DND-41 (cell line): ENCODE data around the gene TREH.

Experiments used
- ATAC-seq: fragments of 200-7000 bp; cut with Tn5 transposase; 3 replicates; pipeline ENCODE4 v1.9.1; 2021; ENCODE audit warnings: low read depth; ENCODE audit not compliant: insufficient read depth
- DNase-seq: peaks from one replicate; pipeline ENCODE4 v3.0.0-alpha.2; 2020
- H2AFZ ChIP-seq: 2 replicates; pipeline ENCODE4 v1.6.0; 2012; ENCODE audit warnings: low read depth, low read length
- H3K27ac ChIP-seq: 2 replicates; pipeline ENCODE4 v1.5.1; 2012; ENCODE audit warnings: low read length, inconsistent platforms
- H3K27me3 ChIP-seq: fragments of 200-600 bp; sonication (generic); 2 replicates; pipeline ENCODE4 v1.6.0; 2012; ENCODE audit warnings: low read length, mild to moderate bottlenecking, inconsistent platforms; ENCODE audit not compliant: insufficient read depth, poor library complexity
- H3K36me3 ChIP-seq: 2 replicates; pipeline ENCODE4 v1.5.1; 2012; ENCODE audit warnings: low read length, inconsistent platforms; ENCODE audit not compliant: insufficient read depth
- H3K4me1 ChIP-seq: 2 replicates; pipeline ENCODE4 v1.5.1; 2012; ENCODE audit warnings: mild to moderate bottlenecking, low read length; ENCODE audit not compliant: insufficient read depth
- H3K4me2 ChIP-seq: 2 replicates; pipeline ENCODE4 v1.6.0; 2012; ENCODE audit warnings: mild to moderate bottlenecking, moderate library complexity, low read length, inconsistent platforms; ENCODE audit not compliant: insufficient read depth
- H3K4me3 ChIP-seq, 2 experiments: fragments of 200-600 bp in 1 of 2; shearing (Covaris generic) in 1 of 2; 2 replicates each; pipeline ENCODE4 v1.5.1; 2012 to 2016; ENCODE audit warnings: inconsistent platforms in 2 of 2, low read length in 2 of 2, mild to moderate bottlenecking in 2 of 2, low read depth in 1 of 2, moderate library complexity in 1 of 2
- H3K79me2 ChIP-seq: 2 replicates; pipeline ENCODE4 v1.6.0; 2012; ENCODE audit warnings: low read length, inconsistent platforms; ENCODE audit not compliant: insufficient read depth
- H3K9ac ChIP-seq: 2 replicates; pipeline ENCODE4 v1.6.0; 2012; ENCODE audit warnings: low read depth, mild to moderate bottlenecking, inconsistent platforms, low read length, moderate library complexity
- H3K9me3 ChIP-seq: 2 replicates; pipeline ENCODE4 v1.5.1; 2012; ENCODE audit warnings: low read length, moderate library complexity, mild to moderate bottlenecking, inconsistent platforms; ENCODE audit not compliant: insufficient read depth, severe bottlenecking
- H4K20me1 ChIP-seq: 2 replicates; pipeline ENCODE4 v1.6.0; 2012; ENCODE audit warnings: low read length; ENCODE audit not compliant: insufficient read depth
- EZH2 ChIP-seq: IDR thresholded peaks from 3 replicates; pipeline ENCODE4 v1.6.1; 2012; ENCODE audit warnings: borderline replicate concordance, low read depth, mild to moderate bottlenecking, moderate library complexity, low read length, inconsistent platforms; ENCODE audit not compliant: severe bottlenecking
- TF ChIP-seq, protein P1 (sequence below): IDR thresholded peaks from 2 replicates; pipeline ENCODE4 v1.5.1; 2012; ENCODE audit warnings: borderline replicate concordance, low read length, moderate library complexity, mild to moderate bottlenecking; ENCODE audit not compliant: poor library complexity, severe bottlenecking; ENCODE audit errors: extremely low read depth

The TREH gene

DNA sequence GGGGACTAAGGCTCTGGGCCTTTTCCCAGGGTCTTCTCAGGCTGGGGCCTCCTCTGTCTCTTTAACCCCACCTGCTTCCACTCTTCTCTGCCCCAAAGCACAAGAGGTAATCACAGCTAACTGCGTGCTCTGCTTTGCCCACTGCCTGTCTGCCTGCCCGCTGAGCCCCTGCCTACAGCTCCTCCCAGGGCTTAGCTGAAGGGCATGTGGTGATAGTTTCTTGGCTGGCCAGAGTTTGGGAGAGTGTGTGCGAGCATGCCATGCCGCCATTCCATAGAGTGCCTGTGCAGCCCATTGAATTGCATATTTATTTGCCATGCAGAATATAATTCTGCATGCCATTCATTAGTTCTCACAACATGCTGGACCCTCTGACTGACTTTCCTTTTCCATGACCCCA is 39.6 kb downstream of the TREH start:
- Histone ChIP-seq H4K20me1 (no peaks in the 10 kb centered on the region), H3K4me2 (no peak overlapping the region), H3K4me3 (no peak overlapping the region), H3K27me3 (peaks cover 6% of the 10 kb centered on the region), H2AFZ (no peak overlapping the region), H3K9me3 (no peaks in the 10 kb centered on the region), H3K27ac (no peak overlapping the region), H3K9ac (no peak overlapping the region), H3K36me3 (no peaks in the 10 kb centered on the region), H3K4me1 (no peaks in the 10 kb centered on the region), H3K79me2 (no peaks in the 10 kb centered on the region)
- DNase-seq (no peak), ATAC-seq (no peak)
- TF ChIP-seq, protein P1, sequence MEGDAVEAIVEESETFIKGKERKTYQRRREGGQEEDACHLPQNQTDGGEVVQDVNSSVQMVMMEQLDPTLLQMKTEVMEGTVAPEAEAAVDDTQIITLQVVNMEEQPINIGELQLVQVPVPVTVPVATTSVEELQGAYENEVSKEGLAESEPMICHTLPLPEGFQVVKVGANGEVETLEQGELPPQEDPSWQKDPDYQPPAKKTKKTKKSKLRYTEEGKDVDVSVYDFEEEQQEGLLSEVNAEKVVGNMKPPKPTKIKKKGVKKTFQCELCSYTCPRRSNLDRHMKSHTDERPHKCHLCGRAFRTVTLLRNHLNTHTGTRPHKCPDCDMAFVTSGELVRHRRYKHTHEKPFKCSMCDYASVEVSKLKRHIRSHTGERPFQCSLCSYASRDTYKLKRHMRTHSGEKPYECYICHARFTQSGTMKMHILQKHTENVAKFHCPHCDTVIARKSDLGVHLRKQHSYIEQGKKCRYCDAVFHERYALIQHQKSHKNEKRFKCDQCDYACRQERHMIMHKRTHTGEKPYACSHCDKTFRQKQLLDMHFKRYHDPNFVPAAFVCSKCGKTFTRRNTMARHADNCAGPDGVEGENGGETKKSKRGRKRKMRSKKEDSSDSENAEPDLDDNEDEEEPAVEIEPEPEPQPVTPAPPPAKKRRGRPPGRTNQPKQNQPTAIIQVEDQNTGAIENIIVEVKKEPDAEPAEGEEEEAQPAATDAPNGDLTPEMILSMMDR: no peak
- TF ChIP-seq EZH2: no peak

DNA sequence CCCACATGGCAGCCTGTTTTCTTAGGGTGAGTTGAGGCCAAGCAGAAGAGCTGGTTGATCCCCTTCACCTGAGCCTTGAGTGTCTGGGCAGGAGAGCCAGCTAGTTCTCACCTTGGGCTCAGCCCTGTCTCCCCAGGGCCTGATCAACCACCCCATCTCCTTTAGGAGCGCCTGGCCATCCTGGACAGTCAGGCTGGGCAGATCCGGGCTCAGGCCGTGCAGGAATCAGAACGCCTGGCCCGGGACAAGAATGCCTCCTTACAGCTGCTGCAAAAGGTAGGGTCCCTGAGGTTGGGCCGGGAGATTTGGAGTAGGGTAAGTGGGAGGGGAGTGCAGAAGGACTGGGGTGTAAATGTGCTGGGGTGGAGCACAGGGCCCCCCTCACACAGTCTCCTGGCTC is 40.7 kb downstream of the TREH start:
- Histone ChIP-seq H3K27me3 (peaks cover 14% of the 10 kb centered on the region), H3K4me3 (no peak overlapping the region), H3K4me1 (no peaks in the 10 kb centered on the region), H2AFZ (no peak overlapping the region), H3K79me2 (no peaks in the 10 kb centered on the region), H3K27ac (no peak overlapping the region), H4K20me1 (no peaks in the 10 kb centered on the region), H3K36me3 (no peaks in the 10 kb centered on the region), H3K9me3 (no peaks in the 10 kb centered on the region), H3K9ac (no peak overlapping the region), H3K4me2 (no peak overlapping the region)
- DNase-seq (no peak), ATAC-seq (no peak)
- no peak for TF ChIP-seq EZH2
- TF ChIP-seq, protein P1: no peak

DNA sequence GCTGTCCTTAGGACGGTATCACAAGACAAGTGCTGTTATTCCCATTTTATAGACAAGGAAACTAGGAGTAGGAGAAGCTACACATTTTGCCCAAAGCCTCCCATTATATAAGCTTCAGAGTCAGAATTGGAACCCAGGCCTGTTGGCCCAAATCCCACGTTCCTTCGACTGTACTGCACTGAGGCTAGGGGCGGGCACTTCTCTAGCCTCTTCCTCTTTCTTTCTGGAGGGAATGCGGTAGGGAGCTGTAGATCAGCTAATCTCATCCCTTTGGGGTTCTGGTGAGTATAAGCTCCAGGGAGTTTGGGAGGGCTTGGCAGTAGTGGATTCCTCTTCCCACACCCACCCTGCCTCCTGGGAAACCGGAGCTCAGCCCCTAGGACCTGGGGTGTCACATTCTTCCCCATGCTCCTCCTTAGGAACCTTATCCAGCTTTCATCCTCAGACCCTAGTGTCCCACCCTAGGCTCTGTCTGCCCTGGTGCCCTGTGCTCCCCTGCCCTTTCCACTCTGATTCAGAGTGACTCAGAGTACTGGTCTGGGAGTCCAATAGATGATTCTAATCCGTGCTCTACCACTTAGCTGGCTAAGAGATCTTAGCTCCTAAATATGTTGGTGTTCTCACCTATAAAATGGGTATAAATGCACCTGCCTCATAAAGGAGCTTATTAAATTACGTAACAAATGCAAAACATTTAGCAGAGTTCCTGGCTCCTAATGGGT is 42.7 kb downstream of the TREH start:
- DNase-seq (no peak), ATAC-seq (no peak)
- Histone ChIP-seq H3K9ac (no peak overlapping the region), H4K20me1 (no peaks in the 10 kb centered on the region), H3K36me3 (no peaks in the 10 kb centered on the region), H3K4me3 (no peak overlapping the region), H3K9me3 (no peaks in the 10 kb centered on the region), H3K27me3 (peaks cover 25% of the 10 kb centered on the region), H3K4me1 (no peaks in the 10 kb centered on the region), H3K27ac (no peak overlapping the region), H3K79me2 (no peaks in the 10 kb centered on the region), H2AFZ (no peak overlapping the region), H3K4me2 (no peak overlapping the region)
- TF ChIP-seq EZH2: no peak
- TF ChIP-seq, protein P1: no peak
